Inflammatory macrophage treated with lipopolysaccharide for 1 hour (primary cell): ENCODE measurements around the gene COX10.
"Not testable (repeated sequence)": the region's sequence is repeated elsewhere in the genome, so short reads cannot be mapped to it uniquely, and the experiment has no call there.

Source experiments
- DNase-seq, 2 donors: peaks; one replicate each; pipeline ENCODE4 v3.0.0-alpha.2; 2020 to 2022

The COX10 gene

GRCh38 chr17:14186443-14186842, 117.1 kb downstream of the COX10 start:
- DNase-seq, result not testable (repeated sequence)

- DNase-seq, result not testable (repeated sequence)
These were observed 121.5 kb downstream of the COX10 start for GRCh38 chr17:14190774-14191173.

DNA sequence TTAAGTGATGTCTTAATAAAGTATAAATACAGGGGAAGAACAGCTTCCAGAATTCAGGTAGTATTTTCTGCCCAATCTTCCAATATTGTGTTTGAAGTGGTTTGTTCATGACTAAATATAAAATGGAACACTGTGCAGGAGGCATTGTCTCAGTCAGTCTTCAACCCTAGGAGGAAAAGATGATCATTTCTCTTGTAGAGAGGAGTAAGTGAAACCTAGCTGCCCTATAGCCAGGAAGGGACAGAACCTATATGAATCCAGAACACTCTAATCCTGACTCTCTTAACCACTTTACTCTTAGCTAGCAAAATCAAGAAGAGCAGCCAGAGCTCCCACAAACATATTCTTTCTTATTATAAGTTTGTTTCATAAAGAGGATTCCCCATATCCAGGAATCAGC, 122.2 kb downstream of the COX10 start:
- not testable (repeated sequence) for DNase-seq

- DNase-seq, result not testable (repeated sequence)
These were observed 122.7 kb downstream of the COX10 start for GRCh38 chr17:14192039-14192438.

DNA sequence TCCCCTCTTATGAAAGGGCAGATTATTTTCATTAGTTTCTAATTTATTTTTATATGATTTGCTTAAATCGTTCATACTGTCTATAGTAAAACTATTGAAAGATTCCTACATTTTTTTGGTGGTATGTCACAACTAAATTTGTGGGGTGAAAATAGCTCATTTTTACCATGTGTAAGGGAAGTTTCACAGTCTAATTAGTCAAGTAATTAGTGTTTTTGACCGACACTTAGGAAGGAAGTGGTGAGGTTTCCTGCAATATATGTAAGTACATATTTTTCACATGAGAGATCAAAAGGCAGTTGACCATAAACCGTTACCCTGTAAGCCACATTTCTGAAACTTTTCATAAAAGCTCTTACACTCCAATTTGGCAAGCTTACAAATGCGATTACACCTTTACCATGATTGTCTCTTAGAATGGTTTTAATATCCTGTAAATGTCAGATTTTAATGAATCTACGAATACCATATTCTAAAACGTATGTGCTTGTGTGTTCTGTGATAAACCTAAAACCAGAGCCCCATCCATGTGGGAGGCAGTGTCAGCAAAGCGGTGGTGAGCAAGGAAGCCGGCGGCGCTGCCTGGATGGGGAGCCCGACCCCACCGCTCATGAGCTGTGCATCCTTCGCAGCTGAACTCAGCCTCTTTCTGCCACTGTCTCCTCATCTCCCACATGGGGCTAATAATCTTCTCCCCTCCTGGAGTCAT, 123.5 kb downstream of the COX10 start:
- DNase-seq, result not testable (repeated sequence)

DNA sequence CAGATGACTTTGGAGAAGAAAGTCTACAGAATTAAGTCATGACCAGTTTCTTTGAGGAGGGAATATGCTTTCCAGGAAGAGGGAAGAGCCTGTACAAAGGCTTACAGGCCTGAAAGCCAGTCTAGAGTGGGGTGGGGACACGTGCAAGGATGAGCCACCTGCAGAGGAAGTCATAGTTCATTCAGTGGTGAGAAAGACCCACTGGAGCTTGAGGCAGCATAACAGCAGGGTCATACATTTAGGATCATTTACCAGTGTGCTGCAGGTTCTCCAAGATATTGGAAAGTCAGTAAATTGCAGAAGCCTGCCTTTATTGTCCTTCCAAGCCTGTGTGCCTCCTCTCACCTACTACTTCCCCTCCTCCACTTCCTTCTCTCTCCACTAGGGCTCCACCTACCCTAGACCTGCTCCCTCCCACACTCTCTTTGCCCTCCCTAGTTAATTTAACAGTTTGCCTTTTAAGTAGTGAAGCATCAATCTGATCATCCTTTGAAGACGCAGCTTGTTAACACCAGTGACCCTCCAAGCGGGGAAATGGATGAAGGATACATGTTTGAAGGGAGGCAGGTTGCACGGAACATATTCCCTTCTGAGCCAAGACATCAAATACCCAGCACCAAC, 127.2 kb downstream of the COX10 start:
- DNase-seq, result no peak

DNA sequence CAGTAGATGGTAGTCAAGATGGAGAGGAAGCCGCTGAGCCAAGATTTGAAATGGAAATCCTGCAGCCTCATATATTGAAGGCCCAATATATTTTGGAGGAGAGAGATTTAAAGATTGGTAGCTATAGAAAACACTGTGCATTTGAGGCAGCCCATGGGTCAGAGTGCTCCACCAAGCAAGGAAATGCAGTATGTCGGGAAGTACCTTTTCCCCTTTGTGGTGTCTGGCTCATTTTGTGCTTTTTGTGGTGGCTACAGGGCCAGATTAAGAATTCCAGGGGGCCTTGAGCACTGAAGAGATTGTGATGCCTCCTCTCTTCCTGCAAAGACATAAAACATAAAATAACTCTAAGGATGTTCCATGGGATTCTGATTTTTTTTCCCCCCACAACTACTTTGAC, 127.8 kb downstream of the COX10 start:
- DNase-seq, result no peak

DNA sequence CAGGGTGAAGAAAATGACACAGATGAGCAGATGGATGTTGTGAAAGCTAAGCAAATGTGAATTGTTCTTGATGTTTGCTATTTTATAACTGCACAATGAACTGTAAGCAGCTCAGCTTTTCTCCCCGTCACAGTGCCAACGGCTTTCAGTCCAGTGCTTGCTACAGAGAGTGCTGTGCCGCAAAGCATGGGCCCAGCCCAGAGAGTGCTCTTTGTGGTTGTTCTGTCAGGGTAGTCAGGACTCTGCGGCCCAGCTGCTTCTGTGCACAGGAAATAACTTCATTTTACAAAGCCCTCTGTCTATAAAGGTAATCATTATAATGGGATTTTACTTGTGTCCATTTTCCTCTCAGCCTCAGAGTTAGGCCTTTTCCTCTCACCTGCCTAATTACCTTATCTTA, 128.3 kb downstream of the COX10 start:
- DNase-seq, result no peak

DNA sequence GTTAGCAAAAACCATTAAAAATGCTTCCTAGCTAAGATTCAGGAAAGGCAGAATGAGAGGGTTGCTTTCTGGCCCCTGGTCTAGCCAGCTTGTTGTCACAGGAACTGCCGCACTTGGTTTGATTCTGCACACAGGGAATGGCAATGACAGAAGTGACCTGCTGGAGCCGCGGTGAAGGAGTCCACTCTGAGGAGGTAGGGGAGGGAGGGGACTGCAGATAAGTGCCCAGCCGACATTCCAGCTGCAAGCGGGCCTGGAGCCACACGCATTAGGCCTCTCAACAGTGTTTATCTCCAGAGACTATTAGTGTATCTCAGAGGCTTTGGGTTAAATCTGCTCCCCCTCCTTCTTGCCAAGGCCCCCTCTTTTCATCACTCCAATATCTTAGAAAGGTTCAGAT, 128.7 kb downstream of the COX10 start:
- no peak for DNase-seq

DNA sequence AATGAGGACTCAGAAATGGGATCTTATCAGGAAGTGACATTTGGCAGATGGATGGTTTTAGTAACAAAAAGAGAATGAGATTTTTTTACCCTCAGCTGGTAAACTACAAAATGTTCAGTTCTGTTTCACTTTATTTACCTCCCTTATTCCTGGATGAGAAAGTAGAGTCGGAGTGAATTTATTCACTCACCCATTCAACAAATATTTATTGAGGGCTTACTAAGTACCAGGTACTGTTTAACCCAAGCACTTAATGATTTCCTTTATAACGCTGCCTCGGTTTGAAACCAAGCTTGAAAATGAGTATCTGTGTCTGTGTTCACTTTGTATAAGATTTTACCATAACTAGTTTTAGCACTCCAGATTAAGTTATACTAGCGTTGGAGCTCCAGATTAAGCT, 129.3 kb downstream of the COX10 start:
- DNase-seq, result no peak

DNA sequence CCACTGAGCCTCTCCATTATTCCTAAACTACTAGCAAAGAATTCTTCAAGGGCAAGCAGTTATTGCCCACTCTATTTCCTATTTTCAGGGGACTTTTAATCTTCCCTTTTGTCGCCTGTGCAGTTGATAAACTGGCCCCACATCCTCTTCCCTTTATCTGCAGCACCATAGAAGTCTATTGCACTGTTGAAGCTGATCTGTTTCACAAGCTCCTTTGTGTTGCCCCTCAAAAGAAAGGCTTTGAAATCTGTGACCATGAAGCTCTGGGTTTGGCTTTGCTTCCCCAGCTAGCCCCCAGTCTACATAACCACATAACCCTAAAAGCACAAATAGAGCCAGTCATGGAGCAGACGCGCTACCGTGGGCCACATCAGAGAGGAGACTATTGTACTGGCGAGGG, 130.3 kb downstream of the COX10 start:
- peak in 1 of 2 donors; percentile 3 for DNase-seq

DNA sequence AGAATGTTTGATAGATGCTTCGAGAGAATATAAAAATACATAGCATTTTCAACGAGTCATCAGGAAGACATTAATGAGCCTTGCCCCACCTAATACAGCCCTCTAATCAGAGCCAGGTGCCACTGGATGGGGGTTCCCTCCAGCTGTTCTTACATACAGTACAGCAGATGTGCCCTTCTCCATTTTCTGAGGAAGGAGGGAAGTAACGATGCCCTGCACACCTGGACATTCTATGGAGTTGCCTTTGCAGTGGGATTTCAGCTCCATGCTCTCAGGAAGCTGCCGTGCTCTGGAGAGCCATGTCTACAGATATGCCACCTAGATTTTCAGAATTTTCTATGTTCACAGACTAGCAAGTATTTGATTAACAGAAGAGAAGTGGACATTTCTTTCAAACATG, 131.1 kb downstream of the COX10 start:
- no peak for DNase-seq

- peak; percentile 56 to 74 for DNase-seq
These were observed 132.0 kb downstream of the COX10 start for GRCh38 chr17:14201021-14201987.

DNA sequence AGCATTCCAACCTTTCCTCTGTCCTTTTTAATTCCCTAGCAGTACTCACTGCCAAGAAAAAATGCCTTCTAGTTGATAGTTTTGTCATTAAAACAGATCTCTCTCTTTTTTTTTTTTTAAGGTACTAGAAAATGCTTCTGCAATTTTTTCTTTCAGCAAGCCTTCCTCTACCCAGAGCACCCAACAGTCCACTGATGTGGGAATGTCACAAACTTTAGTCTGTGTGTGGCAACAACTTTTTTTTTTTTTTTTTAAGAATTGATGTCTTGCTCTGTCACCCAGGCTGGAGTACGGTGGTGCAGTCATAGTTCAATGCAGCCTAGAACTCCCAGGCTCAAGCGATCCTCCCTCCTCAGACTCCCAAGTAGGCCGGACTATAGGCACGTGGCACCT, 132.7 kb downstream of the COX10 start:
- DNase-seq, result peak; percentile 25 to 40

DNA sequence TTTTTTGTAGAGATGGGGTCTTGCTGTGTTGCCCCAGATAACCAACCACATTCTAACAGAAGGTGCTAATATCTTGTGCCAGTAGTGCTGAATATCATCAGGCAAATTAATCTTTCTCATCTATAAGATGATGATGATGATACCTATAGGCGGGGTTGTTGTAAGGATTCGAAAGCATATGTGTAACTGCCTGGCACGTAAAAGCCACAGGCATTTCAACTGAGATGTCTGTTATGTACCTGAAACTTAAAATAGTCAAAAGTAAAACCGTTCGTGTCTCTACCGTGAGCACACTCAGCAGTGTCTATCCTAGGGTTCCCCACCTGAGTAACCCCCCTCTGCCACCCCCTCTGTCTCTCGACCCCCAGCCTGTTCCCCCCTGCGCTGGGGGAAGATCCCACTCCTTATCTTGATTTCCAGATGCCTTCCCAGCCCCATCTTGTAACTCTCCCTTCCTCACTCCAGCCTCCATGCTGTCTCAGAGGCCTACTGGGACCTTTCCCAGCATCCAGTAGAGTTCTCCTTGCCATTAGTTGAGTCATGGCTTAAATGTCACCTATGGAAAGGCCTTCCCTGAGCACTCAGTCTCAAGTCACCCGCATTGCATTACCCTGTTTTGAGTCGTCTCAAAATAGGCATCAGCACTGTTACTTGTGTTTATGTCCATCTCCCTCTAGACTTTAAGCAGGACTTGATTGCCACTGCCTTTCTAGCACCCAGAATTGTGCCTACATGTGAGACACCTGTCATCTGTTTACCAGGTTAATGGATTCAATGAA, 133.3 kb downstream of the COX10 start:
- DNase-seq, result no peak

- no peak for DNase-seq
These were observed 134.1 kb downstream of the COX10 start for GRCh38 chr17:14203388-14203787.

GRCh38 chr17:14204084-14204483, 134.8 kb downstream of the COX10 start:
- no peak for DNase-seq

DNA sequence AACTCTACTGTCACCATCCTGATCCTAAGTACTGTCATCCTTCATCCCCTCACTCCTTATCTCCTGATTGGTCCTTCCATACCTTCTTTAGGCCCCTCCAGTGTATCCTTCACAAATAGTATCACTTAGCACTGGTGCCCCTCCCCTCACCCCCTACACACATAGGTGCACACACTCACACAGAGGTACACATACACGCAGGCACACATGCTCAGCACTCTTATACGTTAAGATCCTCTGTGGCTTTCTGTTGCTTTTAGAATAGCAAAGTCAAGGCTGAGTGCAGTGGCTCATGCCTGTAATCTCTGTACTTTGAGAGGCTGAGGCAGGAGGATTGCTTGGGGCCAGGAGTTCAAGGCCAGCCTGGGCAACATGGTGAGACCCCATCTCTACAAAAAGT, 135.2 kb downstream of the COX10 start:
- DNase-seq, result no peak

GRCh38 chr17:14205380-14205779, 136.1 kb downstream of the COX10 start:
- no peak for DNase-seq

DNA sequence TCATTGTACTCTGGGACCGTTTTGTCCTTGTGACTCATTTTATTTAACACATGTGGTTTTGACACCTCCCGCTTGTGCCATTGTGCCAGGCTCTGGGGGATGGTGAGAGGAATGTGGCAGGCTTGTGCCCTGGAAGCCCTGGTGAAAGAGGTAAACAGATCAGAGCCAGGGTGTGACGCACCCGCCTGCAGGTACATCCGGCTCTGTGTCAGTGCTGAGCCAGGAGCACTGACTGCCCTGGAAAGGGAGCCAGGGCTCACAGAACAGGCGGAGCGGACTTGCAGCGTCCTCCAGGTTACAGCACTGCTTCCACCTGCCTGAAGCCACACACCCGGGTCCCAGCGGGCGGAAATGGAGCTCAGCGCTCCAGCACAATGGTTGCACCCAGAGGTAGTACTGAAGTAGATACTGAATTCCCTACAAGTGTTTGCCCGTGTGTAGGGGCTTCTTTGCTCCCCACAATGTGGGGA, 136.7 kb downstream of the COX10 start:
- no peak for DNase-seq

- DNase-seq, result no peak
These were observed 137.6 kb downstream of the COX10 start for GRCh38 chr17:14206891-14207290.

GRCh38 chr17:14207791-14208190, 138.5 kb downstream of the COX10 start:
- DNase-seq, result no peak

DNA sequence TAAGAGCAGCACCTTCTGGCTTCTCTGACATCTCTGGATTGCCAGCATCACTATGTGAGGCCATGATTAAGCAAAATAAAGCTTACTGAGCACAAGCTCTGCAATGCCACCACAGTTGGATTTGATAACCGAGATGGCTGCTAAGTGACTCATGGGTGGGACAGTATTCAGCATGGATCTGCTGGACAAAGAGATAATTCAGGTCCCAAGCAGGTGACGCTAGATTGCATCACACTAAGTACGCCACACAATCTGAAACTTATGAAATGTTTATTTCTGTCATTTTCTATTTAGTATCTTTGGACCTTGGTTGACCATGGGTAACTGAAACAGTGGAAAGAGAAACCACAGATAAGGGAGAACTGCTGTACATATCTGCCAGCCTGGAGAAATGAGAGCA, 139.9 kb downstream of the COX10 start:
- no peak for DNase-seq
